IPS-15b (cell line): Measurements from ENCODE around the gene MARCHF10.

ENCODE experiments used
- H3K27me3 ChIP-seq: one replicate; pipeline ENCODE4 v1.6.1; 2013; ENCODE audit warnings: low read length; ENCODE audit not compliant: control insufficient read depth, insufficient read depth
- H3K36me3 ChIP-seq: one replicate; pipeline ENCODE4 v1.6.1; 2013; ENCODE audit warnings: low read length; ENCODE audit not compliant: control insufficient read depth, insufficient read depth
- H3K4me1 ChIP-seq: one replicate; pipeline ENCODE4 v1.6.1; 2013; ENCODE audit warnings: mild to moderate bottlenecking, low read length; ENCODE audit not compliant: control insufficient read depth, insufficient read depth
- H3K4me3 ChIP-seq: one replicate; pipeline ENCODE4 v1.5.1; 2013; ENCODE audit warnings: low read depth, low read length
- H3K9ac ChIP-seq: one replicate; pipeline ENCODE4 v1.6.1; 2013; ENCODE audit warnings: low read depth, mild to moderate bottlenecking, low read length
- H3K9me3 ChIP-seq: one replicate; pipeline ENCODE4 v1.6.1; 2013; ENCODE audit warnings: mild to moderate bottlenecking, low read length; ENCODE audit not compliant: control insufficient read depth, insufficient read depth

MARCHF10 gene

GRCh38 chr17:62674841-62675240 is 133.3 kb downstream of the MARCHF10 start:
- Histone ChIP-seq H3K9me3 (no peaks in the 10 kb centered on the region), H3K4me1 (no peaks in the 10 kb centered on the region), H3K36me3 (peaks cover 4% of the 10 kb centered on the region), H3K9ac (no peak overlapping the region), H3K4me3 (no peak overlapping the region), H3K27me3 (no peaks in the 10 kb centered on the region)

- H3K9me3 ChIP-seq: no peaks in the 10 kb centered on the region
- no peaks in the 10 kb centered on the region for H3K4me1 ChIP-seq
- peaks cover 4% of the 10 kb centered on the region for H3K36me3 ChIP-seq
- H3K27me3 ChIP-seq: no peaks in the 10 kb centered on the region
- H3K9ac ChIP-seq: no peak overlapping the region
- H3K4me3 ChIP-seq: no peak overlapping the region
Observed at GRCh38 chr17:62674363-62674739, 133.8 kb downstream of the MARCHF10 start.

- H3K9me3 ChIP-seq: no peaks in the 10 kb centered on the region
- no peaks in the 10 kb centered on the region for H3K27me3 ChIP-seq
- peaks cover 4% of the 10 kb centered on the region for H3K36me3 ChIP-seq
- no peak overlapping the region for H3K9ac ChIP-seq
- no peak overlapping the region for H3K4me3 ChIP-seq
- H3K4me1 ChIP-seq: no peaks in the 10 kb centered on the region
Observed at GRCh38 chr17:62673614-62674362, 134.3 kb downstream of the MARCHF10 start.

GRCh38 chr17:62672957-62673356 is 135.2 kb downstream of the MARCHF10 start:
- Histone ChIP-seq H3K36me3 (peaks cover 4% of the 10 kb centered on the region), H3K9me3 (no peaks in the 10 kb centered on the region), H3K4me3 (no peak overlapping the region), H3K4me1 (no peaks in the 10 kb centered on the region), H3K9ac (no peak overlapping the region), H3K27me3 (no peaks in the 10 kb centered on the region)

GRCh38 chr17:62671553-62671952 is 136.6 kb downstream of the MARCHF10 start:
- Histone ChIP-seq H3K27me3 (no peaks in the 10 kb centered on the region), H3K36me3 (peaks cover 4% of the 10 kb centered on the region), H3K4me1 (no peaks in the 10 kb centered on the region), H3K9ac (no peak overlapping the region), H3K4me3 (no peak overlapping the region), H3K9me3 (no peaks in the 10 kb centered on the region)

- Histone ChIP-seq H3K4me1 (no peaks in the 10 kb centered on the region), H3K27me3 (no peaks in the 10 kb centered on the region), H3K36me3 (no peaks in the 10 kb centered on the region), H3K9ac (no peak overlapping the region), H3K4me3 (no peak overlapping the region), H3K9me3 (no peaks in the 10 kb centered on the region)
Observed at GRCh38 chr17:62670202-62670821, 137.8 kb downstream of the MARCHF10 start.

GRCh38 chr17:62668091-62668804 is 139.9 kb downstream of the MARCHF10 start:
- Histone ChIP-seq H3K9me3 (no peaks in the 10 kb centered on the region), H3K4me3 (no peak overlapping the region), H3K36me3 (peaks cover 5% of the 10 kb centered on the region), H3K9ac (no peak overlapping the region), H3K27me3 (no peaks in the 10 kb centered on the region), H3K4me1 (no peaks in the 10 kb centered on the region)

- Histone ChIP-seq H3K4me1 (no peaks in the 10 kb centered on the region), H3K36me3 (peaks cover 5% of the 10 kb centered on the region), H3K4me3 (no peak overlapping the region), H3K9me3 (no peaks in the 10 kb centered on the region), H3K9ac (no peak overlapping the region), H3K27me3 (no peaks in the 10 kb centered on the region)
Observed at GRCh38 chr17:62666801-62667591, 141.1 kb downstream of the MARCHF10 start.

- Histone ChIP-seq H3K27me3 (no peaks in the 10 kb centered on the region), H3K4me1 (no peaks in the 10 kb centered on the region), H3K4me3 (no peak overlapping the region), H3K36me3 (peaks cover 5% of the 10 kb centered on the region), H3K9me3 (no peaks in the 10 kb centered on the region), H3K9ac (no peak overlapping the region)
Observed at GRCh38 chr17:62666061-62666800, 141.9 kb downstream of the MARCHF10 start.

GRCh38 chr17:62665599-62665998 is 142.5 kb downstream of the MARCHF10 start:
- Histone ChIP-seq H3K27me3 (no peaks in the 10 kb centered on the region), H3K9ac (no peak overlapping the region), H3K4me3 (no peak overlapping the region), H3K4me1 (no peaks in the 10 kb centered on the region), H3K36me3 (peaks cover 5% of the 10 kb centered on the region), H3K9me3 (no peaks in the 10 kb centered on the region)
